SK-N-SH treated with all-trans-retinoic acid at 6 μM for 48 hours (cell line): Measurements from ENCODE around the gene SSBP2.

Source experiments
- SNAI2 ChIP-seq: fragments of 250-450 bp; sonication (Bioruptor Pico); IDR thresholded peaks from 2 replicates; pipeline ENCODE4 v1.5.0; 2020; ENCODE audit warnings: mild to moderate bottlenecking, moderate library complexity
- ZFP3 ChIP-seq: fragments of 250-450 bp; sonication (Bioruptor Pico); IDR thresholded peaks from 2 replicates; pipeline ENCODE4 v1.5.0; 2020; ENCODE audit warnings: mild to moderate bottlenecking, moderate library complexity

- no peak for TF ChIP-seq SNAI2 (CRISPR knock-in tag)
- TF ChIP-seq ZFP3 (CRISPR knock-in tag): no peak
These were observed 380.0 kb downstream of the SSBP2 start for GRCh38 chr5:81370912-81371311.
